SK-N-SH treated with all-trans-retinoic acid at 6 μM for 48 hours (cell line): Measurements from ENCODE around the gene SRRM2.

Source experiments
- ESRRG ChIP-seq: fragments of 250-450 bp; sonication (Bioruptor Pico); IDR thresholded peaks from 2 replicates; pipeline ENCODE4 v1.6.1; 2021; ENCODE audit warnings: mild to moderate bottlenecking
- OSR1 ChIP-seq: fragments of 250-450 bp; sonication (Bioruptor Pico); IDR thresholded peaks from 2 replicates; pipeline ENCODE4 v1.8.0; 2022; ENCODE audit warnings: moderate library complexity, mild to moderate bottlenecking, inconsistent platforms
- ZFP3 ChIP-seq: fragments of 250-450 bp; sonication (Bioruptor Pico); IDR thresholded peaks from 2 replicates; pipeline ENCODE4 v1.5.0; 2020; ENCODE audit warnings: mild to moderate bottlenecking, moderate library complexity
- ZNF565 ChIP-seq: fragments of 450-650 bp; formaldehyde crosslinking; conservative IDR thresholded peaks from 2 replicates; pipeline ENCODE4 v1.5.0; 2020; ENCODE audit warnings: low read depth, mild to moderate bottlenecking, moderate library complexity
- ZNF70 ChIP-seq: fragments of 450-650 bp; formaldehyde crosslinking; IDR thresholded peaks from 2 replicates; pipeline ENCODE4 v1.5.0; 2020; ENCODE audit warnings: mild to moderate bottlenecking, moderate library complexity

GRCh38 chr16:2766430-2767139 lies 14.1 kb downstream of the SRRM2 start:
- TF ChIP-seq ESRRG (CRISPR knock-in tag) (no peak), ZNF70 (CRISPR knock-in tag) (no peak), ZNF565 (no peak), ZFP3 (CRISPR knock-in tag) (no peak), OSR1 (CRISPR knock-in tag) (no peak)
